NCI-H2029 treated with DMSO at 0.1 percent for 48 hours (cell line): ENCODE results near the gene GRIP1.

ENCODE experiments used
- DNase-seq: peaks from one replicate; lab custom pipeline; 2025; lab: John Stamatoyannopoulos, UW

The GRIP1 gene

GRCh38 chr12:66693901-66694513, 15.1 kb upstream of the GRIP1 start:
- DNase-seq: peak; percentile 53

GRCh38 chr12:66692986-66693385, 14.1 kb upstream of the GRIP1 start:
- no peak for DNase-seq

GRCh38 chr12:66692170-66692569, 13.3 kb upstream of the GRIP1 start:
- DNase-seq: no peak

- DNase-seq: peak; percentile 33
These were observed 10.1 kb upstream of the GRIP1 start for GRCh38 chr12:66688846-66689439.

- DNase-seq: no peak
These were observed 5.3 kb upstream of the GRIP1 start for GRCh38 chr12:66684222-66684621.

- no peak for DNase-seq
These were observed 4.9 kb upstream of the GRIP1 start for GRCh38 chr12:66683822-66684221.

GRCh38 chr12:66683073-66683472, 4.2 kb upstream of the GRIP1 start:
- DNase-seq: no peak

- DNase-seq: peak; percentile 22
These were observed 697 bp upstream of the GRIP1 start for GRCh38 chr12:66679461-66680084.

GRCh38 chr12:66676241-66676640, 2.6 kb downstream of the GRIP1 start:
- DNase-seq: no peak

GRCh38 chr12:66674495-66675122, 4.3 kb downstream of the GRIP1 start:
- no peak for DNase-seq

GRCh38 chr12:66669541-66669940, 9.3 kb downstream of the GRIP1 start:
- no peak for DNase-seq

GRCh38 chr12:66668311-66668710, 10.6 kb downstream of the GRIP1 start:
- DNase-seq: peak; percentile 56

- no peak for DNase-seq
These were observed 11.0 kb downstream of the GRIP1 start for GRCh38 chr12:66667906-66668305.

GRCh38 chr12:66666481-66666880, 12.4 kb downstream of the GRIP1 start:
- no peak for DNase-seq

GRCh38 chr12:66665435-66665985, 13.4 kb downstream of the GRIP1 start:
- DNase-seq: no peak

GRCh38 chr12:66664076-66664475, 14.8 kb downstream of the GRIP1 start:
- DNase-seq: no peak

- peak; percentile 18 for DNase-seq
These were observed 15.3 kb downstream of the GRIP1 start for GRCh38 chr12:66663611-66664010.

- peak; percentile 69 for DNase-seq
These were observed 16.1 kb downstream of the GRIP1 start for GRCh38 chr12:66662729-66663128.

- DNase-seq: no peak
These were observed 16.7 kb downstream of the GRIP1 start for GRCh38 chr12:66662179-66662578.

- DNase-seq: no peak
These were observed 17.5 kb downstream of the GRIP1 start for GRCh38 chr12:66661357-66661756.

GRCh38 chr12:66653796-66654195, 25.1 kb downstream of the GRIP1 start:
- no peak for DNase-seq

- DNase-seq: no peak
These were observed 30.7 kb downstream of the GRIP1 start for GRCh38 chr12:66648033-66648735.
